H1 (cell line): ENCODE data around the gene MLPH. TPM values are rescaled to one million over a fixed set of nuclear protein-coding genes. Genes with fewer than 3 reads are reported as not detected.

Experiments
- CTCF ChIP-seq, 3 experiments: IDR thresholded peaks; 1 replicate in 2 of 3; 2 replicates in 1 of 3; pipeline versions ENCODE4 v1.5.1 to v1.6.1; 2011; ENCODE audit warnings: low read length in 3 of 3, mild to moderate bottlenecking in 3 of 3, inconsistent platforms in 2 of 3, low read depth in 1 of 3, moderate library complexity in 1 of 3; ENCODE audit not compliant: insufficient read depth in 1 of 3; ENCODE audit errors: control extremely low read depth in 1 of 3
- polyA plus RNA-seq, 7 experiments: library from polyadenylated mRNA; depleted of rRNA in 3 of 7; stranded (reverse) in 5 of 7; unstranded in 2 of 7; fragments of >200 nt in 5 of 7; fragments of 200-250 nt in 2 of 7; gene quantifications; 1 replicate in 5 of 7; 2 replicates in 1 of 7; 4 replicates in 1 of 7; pipeline versions ENCODE4 v1.2.1 to v1.2.3, GENCODE V29; 2011 to 2013; ENCODE audit warnings: missing spikeins in 2 of 7, mixed read lengths in 2 of 7
- total RNA-seq: library from RNA; stranded (reverse); fragmentation: NEBNext Ultra II Directional; extraction: Animal tissue kit (Norgen Biotek cat#: 25700); gene quantifications from 2 replicates; pipeline ENCODE4 v1.2.1, GENCODE V29; 2021

Gene MLPH
- total and polyA plus RNA-seq, 2 of the 8 experiments (the other 6 are each of a cell fraction or from before 2014, with no cell fraction given): 12.7 to 17.0 TPM

- TF ChIP-seq CTCF (IDR thresholded peaks at IDR 0.05; ENCODE audit: control extremely low read depth in 1 of 3, insufficient read depth in 1 of 3, low read depth in 1 of 3, low read length in 3 of 3): no peak
Observed at GRCh38 chr2:237472909-237473877, 13.9 kb upstream of the MLPH start (continued).
